MV-4-11 (cell line): ENCODE results near the gene FBXW10.
A peak's percentile ranks its signal among the peaks of the same experiment; 100 is the strongest.
"Not testable (repeated sequence)": the region's sequence is repeated elsewhere in the genome, so short reads cannot be mapped to it uniquely, and the experiment has no call there.

ENCODE experiments used
- DNase-seq: peaks from one replicate; lab custom pipeline; 2025; lab: John Stamatoyannopoulos, UW

Gene FBXW10

GRCh38 chr17:18753829-18754409 lies 10.1 kb downstream of the FBXW10 start:
- DNase-seq, result not testable (repeated sequence)

GRCh38 chr17:18755969-18756368 lies 12.1 kb downstream of the FBXW10 start:
- DNase-seq, result not testable (repeated sequence)

- not testable (repeated sequence) for DNase-seq
Measured at GRCh38 chr17:18757368-18758044, 13.7 kb downstream of the FBXW10 start.

GRCh38 chr17:18758344-18758743 lies 14.5 kb downstream of the FBXW10 start:
- not testable (repeated sequence) for DNase-seq

GRCh38 chr17:18760221-18760620 lies 16.4 kb downstream of the FBXW10 start:
- DNase-seq, result not testable (repeated sequence)

- DNase-seq, result not testable (repeated sequence)
Measured at GRCh38 chr17:18770572-18770971, 26.7 kb downstream of the FBXW10 start.

GRCh38 chr17:18771066-18771465 lies 27.2 kb downstream of the FBXW10 start:
- DNase-seq, result not testable (repeated sequence)

GRCh38 chr17:18772471-18772870 lies 28.6 kb downstream of the FBXW10 start:
- no peak for DNase-seq

- DNase-seq, result peak; percentile 96
Measured at GRCh38 chr17:18780991-18781718, 37.3 kb downstream of the FBXW10 start, which contains the start of gene TVP23B. Gene TVP23B, plus strand, starts transcription at chr17:18781183. Its CDS starts 111 bp downstream, at chr17:18781294.

GRCh38 chr17:18781805-18782204 lies 38.0 kb downstream of the FBXW10 start:
- DNase-seq, result peak; percentile 24

GRCh38 chr17:18785933-18786332 lies 42.1 kb downstream of the FBXW10 start:
- not testable (repeated sequence) for DNase-seq

GRCh38 chr17:18786890-18787289 lies 43.0 kb downstream of the FBXW10 start:
- DNase-seq, result not testable (repeated sequence)

- not testable (repeated sequence) for DNase-seq
Measured at GRCh38 chr17:18791402-18791801, 47.5 kb downstream of the FBXW10 start.

GRCh38 chr17:18794841-18795240 lies 51.0 kb downstream of the FBXW10 start:
- DNase-seq, result not testable (repeated sequence)

- DNase-seq, result not testable (repeated sequence)
Measured at GRCh38 chr17:18796887-18797286, 53.0 kb downstream of the FBXW10 start.

- DNase-seq, result not testable (repeated sequence)
Measured at GRCh38 chr17:18803458-18804245, 59.8 kb downstream of the FBXW10 start.

- not testable (repeated sequence) for DNase-seq
Measured at GRCh38 chr17:18815924-18816323, 72.1 kb downstream of the FBXW10 start.

GRCh38 chr17:18816489-18817371 lies 72.9 kb downstream of the FBXW10 start:
- peak; percentile 77 for DNase-seq

- DNase-seq, result not testable (repeated sequence)
Measured at GRCh38 chr17:18821430-18821829, 77.6 kb downstream of the FBXW10 start.

GRCh38 chr17:18827613-18828012 lies 83.8 kb downstream of the FBXW10 start:
- DNase-seq, result not testable (repeated sequence)
